Non-pigmented ciliary epithelial cell (primary cell): Measurements from ENCODE around the gene POLR2C.
"Not testable (repeated sequence)": the region's sequence is repeated elsewhere in the genome, so short reads cannot be mapped to it uniquely, and the experiment has no call there.

Experiments
- DNase-seq: peaks from one replicate; pipeline ENCODE4 v3.0.0-alpha.2; 2010; ENCODE audit warnings: low read depth

The POLR2C gene

DNA sequence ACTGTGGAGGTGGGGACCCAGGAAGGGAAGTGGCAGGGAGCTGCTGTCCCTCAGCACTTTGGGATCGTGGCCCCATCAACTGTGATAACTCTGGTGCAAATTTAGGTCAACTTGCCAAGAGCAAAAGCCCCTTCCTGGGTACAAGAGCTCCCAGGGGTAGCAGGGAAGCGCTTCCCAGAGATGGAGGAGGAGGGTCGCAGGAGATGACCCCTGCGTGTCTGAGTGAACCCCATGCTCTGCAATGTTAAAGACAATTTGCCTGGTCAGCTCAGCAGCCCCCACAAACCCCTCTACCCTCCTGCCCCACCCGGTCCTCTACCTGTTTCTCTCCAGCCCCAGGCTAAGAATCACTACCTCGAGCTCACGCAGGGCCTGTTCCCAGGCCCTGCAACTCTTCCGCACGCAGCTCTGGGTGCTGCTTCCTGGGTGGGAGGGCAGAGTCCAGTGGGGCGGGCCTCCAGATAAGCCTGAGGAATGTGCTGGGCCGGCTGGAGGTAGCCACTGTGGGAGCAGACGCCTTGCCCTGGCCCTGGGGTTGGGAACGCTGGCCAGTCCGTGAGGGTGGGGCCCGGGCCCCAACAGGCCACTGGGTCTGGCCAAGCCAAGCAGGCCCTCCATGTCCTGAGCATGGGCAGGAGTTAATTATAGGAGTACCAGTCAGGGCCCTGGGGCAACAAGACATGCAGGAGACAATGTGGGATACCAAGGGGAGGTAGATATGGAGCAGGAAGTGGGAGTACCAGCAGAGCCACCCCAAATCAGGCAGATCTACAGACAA, 17.7 kb downstream of the POLR2C start:
- no peak for DNase-seq

DNA sequence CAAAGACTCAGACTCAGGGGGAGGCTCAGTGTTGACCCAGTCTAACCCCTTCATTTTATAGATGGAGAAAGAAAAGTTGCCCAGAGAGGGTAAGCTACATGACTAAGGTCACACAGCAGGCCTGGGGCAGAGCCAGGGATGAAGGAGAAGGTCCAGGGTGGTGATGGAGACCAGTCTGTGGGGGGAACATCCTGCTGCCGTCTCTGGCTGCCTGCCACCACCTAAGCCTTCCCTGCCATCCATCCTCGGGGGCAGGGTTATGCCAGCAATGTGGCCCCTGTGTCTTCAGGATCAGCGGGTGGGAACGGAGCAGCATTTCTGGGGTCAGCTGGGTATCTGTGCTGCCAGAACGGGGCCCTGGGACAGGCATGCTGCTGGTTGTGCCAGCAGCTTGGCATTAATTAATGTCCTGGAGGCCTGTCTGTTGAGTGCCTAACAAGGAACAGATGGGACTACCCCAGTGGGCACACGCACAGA, 18.3 kb downstream of the POLR2C start:
- no peak for DNase-seq

DNA sequence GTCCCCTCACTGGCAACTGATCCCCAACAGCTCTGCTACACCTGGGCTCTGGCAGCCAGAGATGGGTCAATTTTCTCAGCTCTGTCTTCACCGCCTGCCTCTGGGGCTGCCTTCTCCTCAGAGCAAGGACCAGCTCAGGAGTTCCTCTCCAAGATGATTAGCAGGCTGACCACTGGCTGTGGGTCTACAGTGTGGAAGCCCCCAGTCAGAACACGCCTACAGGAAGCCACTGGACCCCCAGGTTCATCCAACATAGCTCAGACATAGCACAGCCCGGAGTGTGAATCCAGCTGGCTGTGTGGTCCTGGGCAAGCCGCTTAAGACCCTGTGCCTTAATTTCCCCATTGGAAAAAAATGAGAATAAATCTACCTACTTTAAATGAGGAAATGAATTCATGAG, 18.9 kb downstream of the POLR2C start:
- DNase-seq: no peak

DNA sequence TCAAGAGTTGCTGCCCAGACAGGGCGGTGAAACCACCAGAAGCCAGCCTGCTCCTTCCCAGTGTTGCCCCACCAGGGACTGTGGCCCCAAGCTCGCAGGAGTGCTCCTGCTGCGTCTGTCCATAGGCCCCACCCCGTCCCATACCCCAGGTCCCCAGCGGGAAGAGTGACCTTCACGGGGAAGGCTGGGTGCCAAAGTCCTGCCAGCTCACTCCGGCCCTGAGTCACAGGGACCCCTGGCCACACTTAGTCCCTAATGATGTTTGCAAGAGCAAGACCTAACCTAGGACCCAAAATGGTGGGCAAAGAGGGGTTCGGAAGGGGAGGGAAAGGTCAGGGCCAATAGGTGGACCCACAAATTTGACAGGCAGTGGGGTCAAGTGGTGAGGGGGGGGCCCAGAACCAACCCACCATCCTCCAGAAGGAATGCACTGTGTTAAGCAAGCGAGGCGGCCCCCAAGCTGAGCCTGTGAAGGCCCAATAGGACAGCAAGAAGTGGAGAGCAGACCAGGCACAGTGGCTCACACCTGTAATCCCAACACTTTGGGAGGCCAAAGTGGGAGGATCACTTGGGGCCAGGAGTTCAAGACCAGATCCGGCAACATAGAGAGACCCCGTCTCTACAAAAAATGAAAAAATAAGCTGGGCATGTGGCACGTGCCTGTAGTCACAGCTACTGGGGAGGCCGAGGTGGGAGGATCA, 20.5 kb downstream of the POLR2C start:
- DNase-seq: no peak

DNA sequence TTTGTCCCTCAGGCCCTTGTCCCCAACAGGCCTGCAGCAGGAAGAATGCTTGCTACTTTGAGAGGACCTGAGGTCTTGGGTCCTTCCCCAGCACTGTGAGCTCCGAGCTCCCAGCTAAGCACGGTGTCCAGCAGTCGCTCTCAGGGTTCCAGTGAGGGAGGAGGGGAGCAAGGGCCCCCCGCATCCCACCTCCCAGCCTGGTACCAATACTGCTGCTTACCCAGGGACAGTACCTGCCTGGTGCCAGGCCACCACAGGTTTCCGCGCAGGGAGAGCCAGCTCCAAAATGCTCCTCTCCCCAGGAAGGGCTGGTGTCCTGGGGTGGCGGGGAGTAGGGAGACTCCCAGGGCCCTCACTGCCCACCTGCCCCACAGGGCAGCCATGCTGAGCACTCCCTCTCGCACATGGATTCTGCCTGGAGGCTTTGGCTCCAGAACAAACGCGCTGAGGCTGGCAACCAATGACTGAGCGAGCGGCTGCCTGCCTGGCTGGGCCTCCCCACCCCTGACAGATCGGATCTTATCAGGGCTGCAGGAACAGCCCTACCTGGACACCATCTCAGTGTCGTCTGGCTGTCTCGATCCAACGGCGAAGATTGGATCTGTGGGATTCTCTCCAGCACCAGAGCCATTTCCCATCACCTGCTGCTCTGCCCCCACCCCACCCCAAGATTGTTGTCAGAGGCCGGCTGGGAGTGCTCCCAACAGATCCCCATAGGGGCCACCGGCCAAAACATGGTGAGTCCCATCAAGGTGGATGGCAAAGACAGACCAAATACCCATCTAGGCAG, 21.4 kb downstream of the POLR2C start:
- no peak for DNase-seq

DNA sequence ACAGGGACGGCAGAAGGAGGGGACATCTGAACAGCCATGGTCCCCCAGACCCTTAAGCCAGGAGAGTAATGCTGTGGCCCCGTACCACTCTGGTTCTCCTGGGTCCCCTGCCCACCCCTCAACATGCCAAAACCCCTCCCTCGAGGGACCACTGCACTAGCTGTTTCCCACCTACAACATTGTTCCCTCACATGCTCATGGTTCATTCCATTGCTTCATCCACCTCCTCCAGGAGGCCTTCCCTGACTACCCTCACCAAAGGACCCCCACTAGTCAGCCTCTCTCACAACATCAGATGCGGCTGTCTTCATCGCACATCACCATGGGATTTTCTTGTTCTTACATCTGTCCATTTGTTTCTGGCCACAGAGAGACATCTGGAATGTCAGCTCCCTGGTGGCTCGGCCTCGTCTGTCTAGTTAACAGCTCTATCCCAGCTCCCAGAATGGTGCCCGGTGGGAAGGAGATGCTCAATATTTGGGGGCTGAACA, 22.1 kb downstream of the POLR2C start:
- no peak for DNase-seq

DNA sequence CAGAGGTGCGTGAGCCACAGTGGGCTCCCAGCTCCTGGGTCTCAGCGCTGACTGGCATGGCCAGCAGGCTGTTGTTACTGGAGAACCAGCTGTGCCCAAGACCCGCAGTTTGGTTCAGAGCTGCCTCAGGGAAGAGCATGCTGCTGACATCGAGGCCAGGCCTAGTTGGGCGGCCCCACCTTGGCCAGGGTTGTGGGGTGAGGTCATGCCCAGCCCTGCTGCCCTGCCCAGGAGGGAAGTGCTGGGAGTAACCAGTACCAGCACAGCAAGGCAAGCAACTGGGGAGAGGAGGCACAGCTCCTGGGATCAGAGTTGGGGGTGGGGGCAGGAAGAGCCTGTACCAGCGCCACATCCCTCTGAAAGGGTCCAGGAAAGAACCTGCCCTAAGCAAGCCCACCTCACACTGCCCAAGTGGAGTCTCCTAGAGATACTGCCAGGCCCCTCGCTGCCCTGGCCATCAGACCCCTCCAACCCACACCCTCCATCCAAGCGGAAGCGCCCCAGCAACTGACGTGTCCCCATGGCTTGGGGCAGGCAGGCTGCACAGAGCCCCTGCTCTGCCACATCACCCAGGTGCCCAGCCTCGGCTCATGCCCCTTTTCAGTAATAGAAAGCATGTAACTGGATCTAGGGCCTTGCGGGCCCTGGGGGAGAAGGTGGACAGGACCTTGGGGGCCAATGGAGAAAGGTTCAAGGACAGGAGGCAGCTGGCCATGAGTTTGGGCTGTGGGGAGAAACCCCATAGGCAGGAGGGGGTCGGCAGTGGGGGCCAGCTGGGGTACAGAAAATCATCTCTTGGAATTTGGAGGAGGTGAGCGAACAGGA, 22.8 kb downstream of the POLR2C start:
- DNase-seq: no peak

DNA sequence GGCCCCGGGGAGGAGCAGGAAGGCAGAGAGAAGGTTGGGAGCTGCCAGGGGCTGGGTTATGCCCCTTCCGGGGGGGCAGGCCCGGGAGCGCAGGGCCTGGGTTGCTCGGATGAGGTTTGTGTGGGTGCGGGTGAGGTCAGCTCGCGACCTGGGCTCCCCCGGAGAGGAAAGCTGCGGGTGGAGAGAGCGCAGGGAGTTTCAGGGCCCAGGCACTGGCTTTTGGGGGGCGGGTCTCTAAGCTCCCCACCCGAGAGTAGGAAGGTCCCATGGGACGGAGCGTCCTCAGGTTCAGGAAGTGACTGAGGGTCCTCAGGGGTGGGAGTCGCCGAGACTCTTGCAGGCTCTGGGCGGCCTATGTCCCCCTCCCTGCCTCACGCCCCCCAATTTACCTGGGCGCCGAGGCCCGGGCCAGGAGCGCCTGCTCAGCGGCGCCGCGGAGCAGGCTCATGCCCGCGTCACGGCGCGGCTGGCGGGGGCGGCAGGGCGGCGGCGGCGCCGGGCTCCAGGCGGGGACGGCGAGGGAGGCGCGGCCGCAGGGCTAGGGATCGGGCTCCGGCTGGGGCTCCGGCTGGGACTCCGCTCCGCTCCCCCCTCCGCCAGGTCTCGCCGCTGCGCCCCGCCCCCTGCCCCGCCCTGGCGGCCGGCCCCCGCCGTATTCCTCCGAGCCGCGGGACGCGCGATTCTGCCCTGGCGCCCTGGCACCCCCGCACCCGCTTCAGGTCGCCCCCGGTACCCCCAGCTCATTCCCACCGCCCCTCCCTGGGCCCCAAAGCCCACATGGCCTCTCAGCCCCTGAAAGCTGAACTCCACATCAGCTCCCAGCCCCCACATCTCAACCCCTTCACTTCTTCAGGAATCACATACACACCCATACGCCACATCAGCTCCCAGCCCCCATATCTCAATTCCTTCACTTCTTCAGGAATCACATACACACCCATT, 23.7 kb downstream of the POLR2C start, which contains the start of gene DOK4:
Gene DOK4, minus strand, starts transcription at position 578 of the 942 bp plus-strand sequence. CDS start 6,986 bp downstream, outside the sequence.
- no peak for DNase-seq

DNA sequence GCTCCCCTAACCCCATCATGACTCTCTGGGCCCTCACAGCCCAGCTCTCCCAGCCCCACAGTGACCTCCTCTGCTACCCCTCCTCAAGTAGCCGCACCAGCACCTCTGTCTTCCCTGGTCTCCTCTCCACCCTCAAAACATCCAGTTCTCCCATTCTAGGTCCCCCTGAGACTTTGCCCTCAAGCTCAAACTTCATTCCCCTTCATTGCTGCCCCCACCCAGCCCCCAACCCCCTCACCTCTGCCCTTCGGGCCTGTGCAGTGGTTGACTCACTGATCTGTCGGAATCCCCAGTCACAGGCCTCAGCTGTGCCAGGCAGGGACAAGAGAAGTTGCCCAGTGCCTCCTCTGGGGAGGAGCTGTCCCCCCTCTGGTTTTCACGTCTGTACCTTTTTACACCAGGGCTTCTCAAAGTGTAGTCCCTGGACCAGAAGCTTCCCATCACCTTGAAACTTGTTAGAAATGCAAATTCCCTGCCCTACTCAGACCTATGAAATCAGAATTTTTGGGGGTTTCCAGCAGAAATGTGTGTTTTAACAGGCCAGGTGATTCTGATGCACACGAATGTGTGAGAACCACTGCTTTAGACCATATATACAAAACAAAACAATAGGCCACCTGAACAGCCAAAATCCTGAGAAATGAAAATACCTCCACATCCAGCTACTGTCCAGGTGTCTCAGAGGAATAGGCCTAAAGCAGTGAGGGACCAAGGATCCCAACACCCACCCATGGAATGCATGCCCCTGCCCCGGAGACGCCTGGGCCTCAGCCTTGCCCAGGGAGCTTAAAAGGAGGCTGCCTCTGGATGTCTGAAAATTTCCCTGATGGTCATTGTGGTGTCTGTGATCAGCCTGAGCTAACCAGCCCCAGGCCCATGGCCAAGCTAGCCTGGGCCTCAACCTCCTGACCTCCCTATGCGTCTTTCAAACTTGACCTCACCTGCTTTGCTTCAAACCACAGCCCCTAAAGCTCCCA, 24.7 kb downstream of the POLR2C start:
- no peak for DNase-seq

DNA sequence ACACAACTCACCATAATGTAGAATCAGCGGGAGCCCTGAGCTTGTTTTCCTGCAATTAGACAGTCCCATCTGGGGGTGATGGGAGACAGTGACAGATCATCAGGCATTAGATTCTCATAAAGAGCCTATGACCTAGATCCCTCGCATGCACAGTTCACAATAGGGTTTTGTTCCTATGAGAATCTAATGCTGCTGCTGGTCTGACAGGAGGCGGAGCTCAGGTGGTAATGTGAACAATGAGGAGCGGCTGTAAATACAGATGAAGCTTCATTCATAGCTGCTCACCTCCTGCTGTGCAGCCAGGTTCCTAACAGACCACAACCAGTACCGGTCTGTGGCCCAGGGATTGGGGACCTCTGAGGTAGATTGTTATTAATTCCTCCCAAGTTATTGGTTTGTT, 26.8 kb downstream of the POLR2C start:
- no peak for DNase-seq

DNA sequence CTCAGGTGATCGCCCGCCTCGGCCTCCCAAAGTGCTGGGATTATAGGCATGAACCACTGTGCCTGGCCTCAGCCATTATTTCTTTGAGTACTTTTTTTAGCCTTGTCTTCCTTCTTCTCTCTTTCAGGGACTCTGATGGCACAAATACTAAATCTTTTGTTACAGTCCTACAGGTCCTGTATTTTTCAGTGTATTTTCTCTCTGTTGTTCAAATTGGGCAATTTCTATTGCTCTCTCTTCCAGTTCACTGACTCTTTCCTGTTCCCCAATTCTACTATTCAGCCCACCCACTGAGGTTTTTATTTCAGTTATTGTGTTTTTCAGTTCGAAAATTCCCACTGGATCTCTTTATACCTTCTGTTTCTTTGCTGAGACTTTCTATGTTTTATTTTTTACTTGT, 31.3 kb downstream of the POLR2C start:
- no peak for DNase-seq

DNA sequence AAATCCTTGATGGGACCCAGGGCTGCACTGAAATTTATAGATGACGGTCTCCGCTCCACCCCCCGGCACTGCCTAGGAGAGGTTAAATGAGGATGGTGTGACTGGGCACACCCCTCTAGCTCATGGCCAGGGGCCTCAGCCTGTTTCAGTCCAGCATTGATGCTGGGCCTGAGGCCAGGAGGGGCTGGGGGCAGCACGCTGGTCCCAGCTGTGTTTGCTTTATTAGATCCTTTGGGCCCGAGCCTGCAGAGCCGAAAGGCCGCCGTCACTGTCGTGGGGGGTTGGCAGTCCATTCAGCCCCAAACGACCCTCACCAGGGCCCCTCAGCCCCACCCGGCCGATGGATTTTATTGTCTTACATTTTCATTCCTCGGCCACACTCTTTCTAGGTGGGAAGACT, 34.6 kb downstream of the POLR2C start:
- DNase-seq: no peak

DNA sequence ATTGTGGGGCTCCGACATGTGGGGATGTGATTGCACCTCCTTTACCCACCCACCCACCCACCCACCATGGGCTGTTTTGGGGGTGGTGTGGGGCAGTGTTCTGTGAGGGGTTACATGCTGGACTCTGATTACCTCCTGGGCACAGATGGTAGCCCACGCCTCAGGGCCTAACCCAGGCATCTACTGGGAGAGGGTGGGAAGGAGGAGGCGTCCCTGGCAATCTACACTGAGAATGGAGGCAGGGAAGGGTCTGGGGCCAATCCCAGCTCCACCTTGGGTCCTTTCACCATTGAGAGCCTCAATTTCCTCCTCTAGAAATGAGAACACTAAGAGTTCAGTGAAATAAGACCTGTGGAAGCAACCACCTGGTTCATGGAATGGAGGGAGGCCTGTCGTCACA, 35.6 kb downstream of the POLR2C start:
- DNase-seq: no peak

DNA sequence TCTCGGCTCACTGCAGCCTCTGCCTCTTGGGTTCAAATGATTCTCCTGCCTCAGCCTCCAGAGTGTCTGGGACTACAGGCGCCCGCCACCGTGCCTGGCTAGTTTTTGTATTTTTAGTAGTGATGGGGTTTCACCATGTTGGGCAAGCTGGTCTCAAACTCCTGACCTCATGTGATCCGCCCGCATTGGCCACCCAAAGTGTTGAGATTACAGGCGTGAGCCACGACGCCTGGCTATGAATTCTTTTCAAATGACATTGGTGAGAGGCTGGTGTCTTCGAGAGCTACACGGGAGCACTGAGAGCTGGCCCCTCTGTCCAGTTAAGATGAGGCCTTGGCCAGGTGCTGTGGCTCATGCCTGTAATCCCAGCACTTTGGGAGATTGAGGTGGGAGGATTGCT, 37.5 kb downstream of the POLR2C start:
- DNase-seq: not testable (repeated sequence)

DNA sequence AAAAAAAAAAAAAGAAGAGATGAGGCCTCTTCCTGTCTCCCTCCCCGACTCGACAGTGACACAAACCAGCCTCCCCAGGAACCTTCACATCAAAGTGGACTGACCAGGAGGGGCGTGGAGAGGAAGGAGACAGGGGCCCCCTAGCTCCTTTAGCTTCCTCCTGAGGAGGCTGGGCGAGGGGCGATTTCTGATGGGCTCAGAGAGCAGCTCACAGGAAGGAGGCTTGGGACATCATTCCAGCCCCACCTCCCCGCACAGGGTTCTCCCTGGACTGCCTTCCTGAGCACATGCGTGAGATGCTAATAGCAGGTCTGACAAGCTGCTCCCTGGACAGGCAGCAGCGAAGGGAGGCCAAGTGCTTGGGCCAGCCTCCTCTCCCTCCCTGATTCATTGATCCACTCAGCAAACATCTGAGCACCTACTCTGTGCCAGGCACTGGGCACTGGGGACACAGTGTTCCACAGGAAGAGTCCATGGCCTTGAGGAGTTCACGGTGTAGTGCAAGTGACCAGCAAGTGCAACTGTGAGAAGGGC, 38.2 kb downstream of the POLR2C start:
- no peak for DNase-seq

DNA sequence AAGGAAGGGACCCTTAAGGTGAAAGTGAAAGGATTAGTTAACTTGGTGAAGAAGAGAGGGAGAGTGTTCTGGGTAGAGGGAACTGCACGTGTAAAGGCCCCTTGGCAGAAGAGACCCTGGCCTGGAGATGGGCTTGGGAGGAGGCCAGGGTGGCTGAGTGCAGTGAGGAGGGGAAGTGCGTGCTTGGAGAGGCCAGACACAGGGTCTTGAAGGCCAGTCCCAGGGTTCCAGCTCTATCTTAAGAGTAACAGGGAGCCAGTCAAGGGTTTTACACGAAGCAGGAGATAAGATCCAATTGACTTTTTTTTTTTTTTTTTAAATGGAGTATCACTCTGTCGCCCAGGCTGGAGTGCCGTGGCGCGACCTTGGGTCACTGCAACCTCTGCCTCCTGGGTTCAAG, 39.0 kb downstream of the POLR2C start:
- DNase-seq: no peak

DNA sequence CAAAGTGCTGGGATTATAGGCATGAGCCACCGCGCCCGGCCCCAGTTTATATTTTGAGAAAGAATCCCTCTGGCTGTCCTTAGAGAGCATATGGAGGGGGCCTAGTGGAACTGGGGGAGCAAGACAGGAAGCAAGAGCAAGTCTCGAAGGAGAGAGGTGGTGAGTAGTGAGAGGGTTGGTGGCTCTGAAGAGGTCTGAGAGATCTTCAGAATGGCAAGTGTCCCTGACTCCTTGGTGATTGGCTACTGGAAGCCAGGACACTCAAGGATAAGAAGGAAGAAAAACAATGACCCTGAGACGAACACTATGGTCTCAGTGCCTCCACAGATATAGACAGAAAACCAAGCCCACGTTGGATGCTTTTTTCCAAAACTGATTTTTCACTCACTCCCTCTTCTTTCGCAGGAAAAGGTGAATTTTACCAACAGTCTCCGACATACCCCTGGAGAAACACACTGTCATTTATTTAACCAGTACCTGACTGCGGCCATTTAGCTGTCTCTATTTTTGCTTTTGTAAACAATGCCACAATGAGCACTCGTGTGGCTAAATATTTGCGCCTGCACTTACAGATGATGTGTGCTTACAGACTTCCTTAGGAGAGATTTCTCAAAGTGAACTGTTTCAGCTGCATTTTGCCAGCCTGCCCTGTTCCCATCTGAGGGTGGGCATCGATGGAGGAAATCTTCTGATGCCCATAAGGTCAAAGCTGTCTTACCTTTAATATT, 39.7 kb downstream of the POLR2C start:
- DNase-seq: no peak

DNA sequence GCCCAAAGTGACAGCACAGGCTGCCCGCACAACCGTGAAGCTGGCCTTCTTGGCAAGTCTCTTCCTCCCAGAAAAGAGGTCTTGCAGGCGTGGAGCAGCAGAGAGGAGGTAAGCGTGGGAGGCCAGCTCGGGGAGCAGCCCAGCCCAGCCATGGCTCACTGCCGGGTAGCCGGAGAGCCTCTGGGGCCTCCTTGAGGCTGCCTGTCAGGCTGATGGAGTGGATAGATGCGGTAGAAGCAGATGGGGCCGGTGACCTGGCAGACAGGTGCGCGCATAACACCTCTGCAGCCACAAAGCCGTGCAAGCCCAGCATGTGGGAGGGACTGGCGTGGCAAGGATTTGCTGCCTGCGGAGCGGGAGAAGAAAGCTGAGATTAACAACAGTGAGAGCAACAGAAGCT, 40.9 kb downstream of the POLR2C start:
- no peak for DNase-seq
